ENCODE measurements around the gene PTPRC.
"Not testable (repeated sequence)": the region's sequence is repeated elsewhere in the genome, so short reads cannot be mapped to it uniquely, and the experiment has no call there.

Gene PTPRC

GRCh38 chr1:198638894-198639635, at the start of gene PTPRC:
TSS of gene PTPRC (plus strand) at chr1:198639040. CDS start at chr1:198639269, 229 bp downstream.
- no peak for DNase-seq

DNA sequence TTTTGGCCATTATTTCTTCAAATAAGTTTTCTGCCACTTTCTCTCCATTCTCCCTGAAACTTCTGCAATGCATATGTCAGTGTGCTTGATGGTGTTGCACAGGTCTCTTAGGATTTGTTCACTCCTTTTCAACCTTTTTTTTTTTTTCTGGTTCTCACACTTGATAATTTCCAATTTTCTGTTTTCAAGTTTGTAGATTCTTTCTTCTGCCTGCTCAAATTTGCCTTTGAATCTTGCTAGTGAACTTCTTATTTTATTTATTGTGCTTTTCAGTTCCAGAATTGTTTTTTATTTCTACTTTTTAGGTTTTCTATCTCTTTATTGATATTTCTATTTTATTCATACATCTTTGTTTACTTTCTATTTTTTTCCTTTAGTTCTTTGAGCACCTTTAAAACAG, 48.4 kb upstream of the PTPRC start:
- DNase-seq: no peak

DNA sequence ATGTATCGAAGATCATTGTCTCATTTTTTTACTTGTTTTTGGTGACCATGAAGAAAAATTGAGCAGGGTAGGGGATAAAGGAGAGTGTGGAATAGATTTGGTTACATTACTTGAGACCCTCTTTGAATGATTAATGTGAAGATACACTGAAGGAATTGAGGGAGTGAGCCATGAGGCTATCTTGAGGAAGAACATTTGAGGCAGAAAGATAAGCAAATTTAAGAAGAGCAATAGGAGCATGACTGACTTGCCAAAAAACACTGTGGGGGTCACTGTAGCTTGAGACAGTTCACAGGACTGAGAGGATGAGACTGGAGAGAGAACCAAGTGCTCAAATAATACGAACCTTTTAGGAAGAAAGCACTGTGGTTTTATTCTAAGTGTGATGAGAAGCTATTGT, 43.1 kb upstream of the PTPRC start:
- DNase-seq: no peak

- no peak for DNase-seq
These were observed 41.0 kb upstream of the PTPRC start for GRCh38 chr1:198597690-198598430.

DNA sequence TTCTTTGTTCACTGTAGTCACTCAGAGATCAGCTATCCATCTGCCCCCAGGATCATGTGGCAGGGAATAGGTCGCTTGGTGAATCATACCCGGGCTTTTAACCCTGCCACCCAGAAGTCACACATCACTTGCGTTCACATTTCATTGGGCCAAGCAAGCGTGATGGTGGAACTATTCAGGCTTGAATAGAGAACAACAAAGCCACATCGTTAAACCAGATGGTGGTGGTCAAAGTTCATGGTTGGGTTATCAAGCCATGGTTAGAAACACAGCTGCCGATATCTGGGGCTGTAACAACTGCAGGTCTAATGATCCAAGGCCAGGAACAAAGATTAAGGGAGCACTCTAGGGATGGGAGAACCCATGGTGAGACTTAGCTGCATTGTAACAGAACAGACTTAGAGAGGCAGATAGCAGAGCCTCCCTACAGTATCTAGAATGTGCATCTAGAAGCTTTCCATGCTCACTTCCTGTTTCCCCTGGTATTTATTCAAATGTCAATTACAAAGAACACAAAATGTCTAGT, 40.0 kb upstream of the PTPRC start:
- DNase-seq: no peak

- DNase-seq: no peak
These were observed 39.1 kb upstream of the PTPRC start for GRCh38 chr1:198599749-198600148.

- no peak for DNase-seq
These were observed 37.9 kb upstream of the PTPRC start for GRCh38 chr1:198600906-198601305.

DNA sequence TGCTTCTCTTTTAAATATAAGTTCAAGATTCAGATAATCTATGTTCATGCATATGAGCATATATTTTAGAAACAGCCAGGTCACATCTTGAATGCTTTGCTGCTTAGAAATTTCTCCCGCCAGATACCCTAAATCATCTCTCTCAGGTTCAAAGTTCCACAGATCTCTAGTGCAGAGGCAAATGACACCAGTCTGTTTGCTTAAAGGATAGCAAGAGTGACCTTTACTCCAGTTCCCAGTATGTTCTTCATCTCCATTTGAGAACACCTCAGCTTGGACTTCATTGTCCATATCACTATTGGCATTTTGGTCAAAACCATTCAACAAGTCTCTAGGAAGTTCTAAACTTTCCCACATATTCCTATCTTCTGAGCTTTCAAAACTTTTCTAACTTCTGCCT, 37.5 kb upstream of the PTPRC start:
- DNase-seq: not testable (repeated sequence)

DNA sequence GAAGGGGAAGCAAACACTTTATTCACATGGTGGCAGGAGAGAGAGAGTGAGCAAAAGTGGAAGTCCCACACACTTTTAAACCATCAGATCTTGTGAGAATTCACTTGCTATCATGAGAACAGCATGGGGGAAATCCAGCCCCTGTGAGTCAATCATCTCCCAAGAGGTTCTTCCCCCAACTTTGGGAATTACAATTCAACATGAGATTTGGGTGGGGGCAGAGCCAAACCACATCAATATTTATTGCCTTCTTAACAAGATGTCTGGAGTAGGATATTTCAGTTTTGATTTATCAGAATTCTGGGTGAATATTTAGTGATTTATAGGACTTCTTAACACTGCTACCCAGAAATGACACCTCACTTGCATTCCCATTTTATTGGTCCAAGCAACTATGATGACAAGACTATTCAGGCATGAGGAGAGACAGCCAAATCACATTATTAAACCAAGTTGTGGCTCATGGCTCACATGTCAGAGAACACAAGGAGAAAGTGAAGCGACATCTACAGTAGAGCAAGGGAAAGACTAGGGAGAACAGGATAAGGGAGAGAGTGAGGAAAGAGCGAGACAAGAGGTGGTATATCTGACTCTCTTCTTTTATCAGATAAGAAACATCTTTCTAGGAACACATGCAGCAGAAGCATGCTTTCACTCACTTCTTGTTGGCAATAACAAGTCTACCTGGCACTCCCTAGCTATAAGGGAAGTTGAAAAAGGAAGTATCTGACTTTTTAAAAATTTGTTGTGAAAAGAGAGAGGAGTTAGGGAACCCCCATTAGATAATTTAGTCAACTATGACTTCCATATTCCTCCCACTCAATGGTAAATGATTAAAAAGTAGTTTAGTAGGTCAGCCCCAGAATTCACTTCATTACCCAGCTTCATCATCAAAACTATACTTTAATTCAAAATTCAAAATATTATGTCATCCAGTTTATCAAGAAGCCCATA, 36.6 kb upstream of the PTPRC start:
- DNase-seq: no peak

GRCh38 chr1:198604975-198605374, 33.9 kb upstream of the PTPRC start:
- no peak for DNase-seq

GRCh38 chr1:198605406-198605805, 33.4 kb upstream of the PTPRC start:
- DNase-seq: no peak

DNA sequence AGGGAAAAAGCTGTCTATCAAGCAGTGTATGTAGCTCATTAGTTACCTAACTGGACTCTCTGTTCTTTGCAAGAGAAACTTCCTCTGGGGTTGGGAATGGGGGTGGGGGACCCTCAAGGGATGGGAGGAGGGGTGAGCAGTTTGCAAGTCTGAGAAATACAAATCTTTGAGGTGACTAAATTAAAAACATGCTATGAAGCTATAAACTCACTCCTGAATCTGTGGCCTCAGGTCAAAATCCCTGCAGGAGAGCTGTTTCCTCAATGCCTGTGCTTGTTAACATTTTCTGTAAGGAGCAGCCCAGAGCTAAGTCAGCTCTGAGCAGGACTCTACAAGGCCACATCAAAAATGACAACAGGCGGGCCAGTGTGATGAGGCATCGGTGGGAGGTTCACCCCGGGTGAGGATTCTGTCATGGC, 32.8 kb upstream of the PTPRC start:
- no peak for DNase-seq

DNA sequence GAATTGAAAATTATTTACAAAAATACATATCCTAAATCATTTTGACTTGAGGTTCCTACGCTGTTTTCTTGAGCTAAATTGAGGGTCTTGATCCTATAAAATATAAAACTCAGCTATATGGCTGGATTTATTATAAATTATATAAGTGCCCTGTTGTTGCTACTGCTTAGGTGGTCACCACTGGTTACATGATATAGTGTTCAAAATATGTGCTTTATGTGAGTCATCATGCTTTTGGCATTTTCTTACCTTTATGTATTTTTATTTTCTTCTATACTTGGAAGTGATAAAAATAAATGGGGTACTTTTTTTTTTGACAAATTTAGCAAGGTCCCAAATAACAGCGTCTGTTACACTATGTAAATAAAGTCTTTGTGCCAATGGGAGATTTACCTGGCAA, 31.1 kb upstream of the PTPRC start:
- no peak for DNase-seq

DNA sequence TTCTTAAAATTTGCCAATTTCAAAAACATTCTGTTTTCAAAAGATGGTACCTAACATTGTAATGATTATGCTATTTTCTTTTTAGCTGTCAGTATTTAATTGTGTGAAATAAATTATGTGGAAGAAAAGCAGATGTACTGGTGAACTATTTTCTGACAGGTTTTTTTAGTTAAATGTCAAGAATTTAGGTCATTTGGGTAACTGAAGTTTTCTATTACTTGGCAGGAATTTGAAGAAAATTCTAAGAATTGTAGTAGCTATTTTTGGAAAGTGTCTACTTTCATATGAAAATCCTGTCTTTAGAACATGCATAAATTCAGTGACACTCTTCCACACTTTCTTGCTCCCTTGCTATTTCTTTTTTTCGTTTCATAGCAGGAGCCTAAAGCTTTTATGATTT, 28.5 kb upstream of the PTPRC start:
- DNase-seq: no peak

DNA sequence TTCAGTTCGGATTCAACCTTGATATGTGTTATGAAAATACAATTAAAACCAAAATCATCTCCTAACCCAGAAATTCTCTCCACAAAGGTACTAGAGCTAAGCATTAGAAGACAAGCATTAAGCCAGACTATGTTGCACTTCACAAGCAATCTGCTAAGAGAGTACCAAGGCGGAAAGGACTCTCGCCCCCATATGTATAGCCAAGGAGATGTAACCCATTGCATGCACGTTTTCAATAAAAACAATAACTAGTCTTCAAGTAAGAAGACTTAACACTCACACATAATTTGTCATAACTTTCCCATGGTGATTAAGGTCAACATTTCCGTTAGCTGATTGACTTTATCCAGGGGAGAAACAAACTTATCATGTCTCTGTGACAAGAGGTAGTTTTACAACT, 27.6 kb upstream of the PTPRC start:
- no peak for DNase-seq

DNA sequence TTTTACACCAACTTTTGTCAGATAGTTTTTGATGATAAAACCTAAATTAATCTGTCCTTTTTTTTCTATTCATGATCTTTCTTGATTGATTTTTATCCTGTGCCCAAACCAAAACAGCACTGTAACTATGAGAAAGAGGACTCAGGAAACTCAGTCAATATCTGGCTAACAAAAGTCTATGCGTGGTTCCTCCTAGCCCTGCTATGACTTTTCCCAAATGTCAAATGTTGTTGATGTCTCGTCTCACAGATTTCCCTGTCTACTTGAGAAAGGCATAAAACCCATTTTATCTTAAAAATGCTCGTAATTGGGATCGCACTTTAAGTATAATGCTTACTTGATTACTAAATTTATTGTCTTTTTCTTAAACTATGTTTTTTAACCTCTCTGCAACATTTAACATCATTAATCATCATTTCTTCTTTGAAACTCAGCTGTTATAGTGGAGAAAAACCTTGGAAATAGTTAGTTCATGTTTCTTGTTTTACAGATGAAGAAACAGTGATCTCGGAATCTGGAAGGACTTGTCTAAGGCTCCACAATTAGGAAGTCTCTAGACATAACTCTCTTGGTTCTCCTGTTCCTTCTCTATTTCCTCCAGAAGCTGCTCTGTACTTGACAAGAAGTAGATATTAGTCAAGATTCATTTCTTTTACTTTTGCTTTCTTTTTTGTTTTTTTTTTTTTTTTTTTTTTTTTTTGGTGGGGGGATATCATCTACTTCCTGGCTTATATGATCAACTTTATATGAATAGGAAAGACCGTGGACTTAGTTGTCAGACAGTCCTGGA, 26.2 kb upstream of the PTPRC start:
- DNase-seq: no peak

- DNase-seq: no peak
These were observed 21.4 kb upstream of the PTPRC start for GRCh38 chr1:198617406-198617805.

GRCh38 chr1:198619375-198620140, 19.3 kb upstream of the PTPRC start:
- no peak for DNase-seq

DNA sequence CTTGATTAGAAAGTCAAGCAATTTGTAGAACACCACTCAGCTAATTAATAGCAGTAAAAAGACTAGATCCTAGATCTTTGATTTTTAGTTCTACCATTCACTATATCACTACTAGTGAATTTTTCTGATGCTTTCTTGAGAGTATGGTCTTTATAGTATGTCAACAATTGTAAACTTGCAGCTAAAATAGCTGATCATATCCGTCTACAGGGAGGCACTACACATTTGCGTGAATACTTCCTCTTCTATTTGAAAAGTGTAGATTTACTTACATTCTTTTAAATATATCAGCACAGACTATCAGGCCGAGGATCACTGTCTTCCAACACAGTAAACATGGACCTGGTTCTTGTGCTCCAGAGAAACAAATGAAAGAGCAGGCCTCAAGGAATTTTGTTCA, 18.6 kb upstream of the PTPRC start:
- DNase-seq: no peak

GRCh38 chr1:198620951-198621824, 17.7 kb upstream of the PTPRC start:
- DNase-seq: no peak
